Stimulated activated CD4-positive, alpha-beta T cell treated with anti-CD3 and anti-CD28 coated beads, Interleukin-4, amount 100 ng/mL, for 24 hours (primary cell): ENCODE results near the gene TRMT2B.
"Not testable (repeated sequence)": the region's sequence is repeated elsewhere in the genome, so short reads cannot be mapped to it uniquely, and the experiment has no call there.

Experiments used
- DNase-seq: peaks from one replicate; pipeline ENCODE4 v3.0.0-alpha.2; 2020

The TRMT2B gene

GRCh38 chrX:100995469-100995868 is 56.4 kb downstream of the TRMT2B start:
- peak; percentile 12 for DNase-seq

- DNase-seq, result no peak
These were observed 57.3 kb downstream of the TRMT2B start for GRCh38 chrX:100994352-100995281.

GRCh38 chrX:100990139-100990538 is 61.8 kb downstream of the TRMT2B start:
- DNase-seq, result no peak

GRCh38 chrX:100984818-100985217 is 67.1 kb downstream of the TRMT2B start:
- DNase-seq, result no peak

GRCh38 chrX:100981498-100981845 is 70.4 kb downstream of the TRMT2B start:
- not testable (repeated sequence) for DNase-seq

- no peak for DNase-seq
These were observed 71.1 kb downstream of the TRMT2B start for GRCh38 chrX:100980608-100981497.

- no peak for DNase-seq
These were observed 71.9 kb downstream of the TRMT2B start for GRCh38 chrX:100979881-100980607.

- no peak for DNase-seq
These were observed 75.7 kb downstream of the TRMT2B start for GRCh38 chrX:100976211-100976610.

- DNase-seq, result no peak
These were observed 76.7 kb downstream of the TRMT2B start for GRCh38 chrX:100975212-100975611.

GRCh38 chrX:100973411-100973810 is 78.5 kb downstream of the TRMT2B start:
- DNase-seq, result no peak

- no peak for DNase-seq
These were observed 82.0 kb downstream of the TRMT2B start for GRCh38 chrX:100969936-100970335.

- DNase-seq, result no peak
These were observed 82.5 kb downstream of the TRMT2B start, which contains the start of gene ARL13A for GRCh38 chrX:100969408-100969807. Gene ARL13A (plus strand): TSS chrX:100969708. CDS start chrX:100973690, 3,982 bp downstream.

- no peak for DNase-seq
These were observed 87.5 kb downstream of the TRMT2B start for GRCh38 chrX:100964362-100964761.

GRCh38 chrX:100962811-100963210 is 89.1 kb downstream of the TRMT2B start:
- no peak for DNase-seq
